HepG2 (cell line): ENCODE results near the gene ATPAF2. TPM values are rescaled to one million over a fixed set of nuclear protein-coding genes. Genes with fewer than 3 reads are reported as not detected.

ENCODE experiments used
- CSRNP1 ChIP-seq: sonication (generic); formaldehyde crosslinking; IDR thresholded peaks from 2 replicates; pipeline ENCODE4 v1.8.1; 2023; ENCODE audit warnings: mild to moderate bottlenecking, missing genetic modification reagents
- DR1 ChIP-seq: sonication (generic); formaldehyde crosslinking; IDR thresholded peaks from 2 replicates; pipeline ENCODE4 v1.8.0; 2021; ENCODE audit warnings: mild to moderate bottlenecking, missing genetic modification reagents, inconsistent platforms
- FOXA3 ChIP-seq: IDR thresholded peaks from 2 replicates; pipeline ENCODE4 v1.6.1; 2016; ENCODE audit warnings: missing genetic modification reagents, missing compliant biosample characterization
- FOXO1 ChIP-seq: sonication (generic); formaldehyde crosslinking; IDR thresholded peaks from 2 replicates; pipeline ENCODE4 v1.4.0; 2020; ENCODE audit warnings: missing genetic modification reagents
- IRX3 ChIP-seq: sonication (generic); formaldehyde crosslinking; IDR thresholded peaks from 2 replicates; pipeline ENCODE4 v1.8.1; 2023; ENCODE audit warnings: mild to moderate bottlenecking, low read depth, missing genetic modification reagents, borderline replicate concordance
- ISL2 ChIP-seq: sonication (generic); formaldehyde crosslinking; IDR thresholded peaks from 2 replicates; pipeline ENCODE4 v1.5.0; 2020; ENCODE audit warnings: missing genetic modification reagents
- MYC ChIP-seq: sonication (generic); formaldehyde crosslinking; IDR thresholded peaks from 2 replicates; pipeline ENCODE4 v1.9.0; 2021; ENCODE audit warnings: missing genetic modification reagents, borderline replicate concordance
- NR2C2 ChIP-seq: sonication (generic); formaldehyde crosslinking; IDR thresholded peaks from 2 replicates; pipeline ENCODE4 v1.4.0; 2020; ENCODE audit warnings: missing genetic modification reagents, mild to moderate bottlenecking, moderate library complexity, borderline replicate concordance
- PATZ1 ChIP-seq: sonication (generic); formaldehyde crosslinking; IDR thresholded peaks from 2 replicates; pipeline ENCODE4 v1.4.0; 2020; ENCODE audit warnings: missing genetic modification reagents
- PITX1 ChIP-seq: sonication (generic); formaldehyde crosslinking; IDR thresholded peaks from 2 replicates; pipeline ENCODE4 v1.5.1; 2020; ENCODE audit warnings: mild to moderate bottlenecking, missing genetic modification reagents
- PRDM10 ChIP-seq: sonication (generic); formaldehyde crosslinking; IDR thresholded peaks from 2 replicates; pipeline ENCODE4 v1.4.0; 2020; ENCODE audit warnings: low read depth, missing genetic modification reagents
- SMARCC2 ChIP-seq: fragments of 450-650 bp; IDR thresholded peaks from 2 replicates; pipeline ENCODE4 v1.6.1; 2017; ENCODE audit warnings: antibody characterized with exemption, mild to moderate bottlenecking
- SNAPC5 ChIP-seq: sonication (generic); formaldehyde crosslinking; IDR thresholded peaks from 2 replicates; pipeline ENCODE4 v1.8.1; 2023; ENCODE audit warnings: mild to moderate bottlenecking, missing genetic modification reagents, borderline replicate concordance
- TAF1 ChIP-seq: sonication (generic); formaldehyde crosslinking; IDR thresholded peaks from 2 replicates; pipeline ENCODE4 v1.4.0; 2020; ENCODE audit warnings: missing genetic modification reagents
- TBX2 ChIP-seq: sonication (generic); formaldehyde crosslinking; IDR thresholded peaks from 2 replicates; pipeline ENCODE4 v1.5.0; 2020; ENCODE audit warnings: missing genetic modification reagents, mild to moderate bottlenecking, borderline replicate concordance
- ZBTB25 ChIP-seq: IDR thresholded peaks from 2 replicates; pipeline ENCODE4 v1.6.1; 2018; ENCODE audit warnings: missing genetic modification reagents
- ZNF260 ChIP-seq: sonication (generic); formaldehyde crosslinking; IDR thresholded peaks from 2 replicates; pipeline ENCODE4 v1.4.0; 2020; ENCODE audit warnings: missing genetic modification reagents, low read depth, mild to moderate bottlenecking, borderline replicate concordance
- ZNF331 ChIP-seq: sonication (generic); formaldehyde crosslinking; IDR thresholded peaks from 2 replicates; pipeline ENCODE4 v1.4.0; 2020; ENCODE audit warnings: missing genetic modification reagents
- ZNF775 ChIP-seq: sonication (generic); formaldehyde crosslinking; IDR thresholded peaks from 2 replicates; pipeline ENCODE4 v1.4.0; 2020; ENCODE audit warnings: missing genetic modification reagents, mild to moderate bottlenecking, moderate library complexity, borderline replicate concordance
- ZZZ3 ChIP-seq: sonication (generic); formaldehyde crosslinking; IDR thresholded peaks from 2 replicates; pipeline ENCODE4 v1.4.0; 2020; ENCODE audit warnings: missing genetic modification reagents, mild to moderate bottlenecking, borderline replicate concordance
- polyA plus RNA-seq, 8 experiments: library from polyadenylated mRNA; depleted of rRNA in 3 of 8; stranded (reverse) in 7 of 8; unstranded in 1 of 8; fragments of >200 nt; fragmentation: Illumina TruSeq in 4 of 8; extraction: Trizol in 4 of 8; gene quantifications; 2 replicates each; pipeline versions ENCODE4 v1.2.1 to v1.2.3, GENCODE V29; 2011 to 2016; ENCODE audit warnings: low read depth in 4 of 8, missing spikeins in 1 of 8, mixed read lengths in 1 of 8; ENCODE audit not compliant: insufficient read depth in 1 of 8
- total RNA-seq, 5 experiments: library from RNA; depleted of rRNA; stranded (reverse); fragments of >200 nt; fragmentation: Illumina TruSeq; extraction: Trizol; gene quantifications; 2 replicates each; pipeline ENCODE4 v1.2.3, GENCODE V29; 2016; ENCODE audit warnings: low read depth in 1 of 5

The ATPAF2 gene
- total and polyA plus RNA-seq, 2 of the 13 experiments (the other 11 are each of a cell fraction or from before 2014, with no cell fraction given), result 15.0 to 16.5 TPM

- TF ChIP-seq CSRNP1 (peak; percentile 77; the same call in 1 of the 2 replicates), TAF1 (peak; percentile 75), MYC (CRISPR knock-in tag) (peak; percentile 92), IRX3 (CRISPR knock-in tag) (no peak), ZBTB25 (CRISPR knock-in tag) (peak; percentile 64; the same call in 1 of the 2 replicates), DR1 (CRISPR knock-in tag) (peak; percentile 69), PATZ1 (CRISPR knock-in tag) (peak; percentile 68), ZZZ3 (CRISPR knock-in tag) (peak; percentile 74), ZNF775 (CRISPR knock-in tag) (no peak), FOXA3 (CRISPR knock-in tag) (peak; percentile 63), NR2C2 (CRISPR knock-in tag) (peak; percentile 86), PRDM10 (CRISPR knock-in tag) (no peak), ZNF260 (CRISPR knock-in tag) (no peak), ZNF331 (peak; percentile 71), PITX1 (peak; percentile 78; the same call in 1 of the 2 replicates), SNAPC5 (no peak), ISL2 (CRISPR knock-in tag) (peak; percentile 60; the same call in 1 of the 2 replicates), FOXO1 (CRISPR knock-in tag) (no peak), SMARCC2 (no peak), TBX2 (CRISPR knock-in tag) (peak; percentile 82; the same call in 1 of the 2 replicates)
These were observed at the start of gene ATPAF2, which contains the start of gene GID4 (continued) for GRCh38 chr17:18038861-18039534.
